HCT116 (cell line): Measurements from ENCODE around the gene GATM. TPM values are rescaled to one million over a fixed set of nuclear protein-coding genes. Genes with fewer than 3 reads are reported as not detected.

Source experiments
- ATAC-seq: fragments of 200-7000 bp; cut with Tn5 transposase; 2 replicates; pipeline ENCODE4 v1.9.1; 2020; ENCODE audit warnings: mild to moderate bottlenecking, moderate library complexity
- BruUV-seq: library from RNA; stranded (reverse); fragments of 400-500 nt; replicated peaks from 2 replicates; lab custom pipeline; 2021; lab: Mats Ljungman, UMichigan
- CTCF ChIA-PET: fragments of 300-600 bp; sonication (Branson Sonifier 250); formaldehyde crosslinking; loops from one replicate; lab custom pipeline; 2021; ENCODE audit warnings: antibody characterized with exemption; lab: Charles Lee
- POLR2A ChIA-PET: fragments of 300-600, 350-600 bp; sonication (Branson Sonifier 250); formaldehyde crosslinking; loops from one replicate; lab custom pipeline; 2021; ENCODE audit warnings: antibody characterized with exemption; lab: Charles Lee
- RAD21 ChIA-PET, 2 experiments: fragments of 300-600 bp; sonication (Branson Sonifier 250); formaldehyde crosslinking; loops; one replicate each; lab custom pipeline; 2023; ENCODE audit warnings: low total read pairs in 2 of 2; ENCODE audit not compliant: uncharacterized antibody in 2 of 2, unreplicated experiment in 2 of 2, low non-redundant PET in 1 of 2; lab: Charles Lee
- DNase-seq: peaks from one replicate; pipeline ENCODE4 v3.0.0-alpha.2; 2010; ENCODE audit warnings: low read depth, low spot score
- H2AFZ ChIP-seq: fragments of 200-600 bp; shearing (Covaris generic), sonication (generic); 2 replicates; pipeline ENCODE4 v1.6.1; 2017; ENCODE audit warnings: low read depth, mixed run types, mixed read lengths, antibody characterized with exemption, low read length; ENCODE audit not compliant: poor library complexity, severe bottlenecking
- H3K27ac ChIP-seq: 2 replicates; pipeline ENCODE4 v1.5.1; 2012; ENCODE audit warnings: low read depth, low read length
- H3K27me3 ChIP-seq: fragments of 200-600 bp; sonication (generic); 2 replicates; pipeline ENCODE4 v1.6.1; 2016; ENCODE audit warnings: mixed run types, low read length, mixed read lengths; ENCODE audit not compliant: insufficient read depth
- H3K36me3 ChIP-seq, 2 experiments: fragments of 200-500 bp in 1 of 2; fragments of 200-600 bp in 1 of 2; sonication (Bioruptor generic) in 1 of 2; sonication (generic) in 1 of 2; 2 replicates each; pipeline versions ENCODE4 v1.5.1 to v1.6.1; 2014 to 2016; ENCODE audit warnings: low read length in 2 of 2, inconsistent platforms in 1 of 2, mixed read lengths in 1 of 2, mixed run types in 1 of 2; ENCODE audit not compliant: insufficient read depth in 2 of 2, control insufficient read depth in 1 of 2
- H3K4me1 ChIP-seq, 2 experiments: fragments of 200-600 bp in 1 of 2; sonication (generic) in 1 of 2; 2 replicates each; pipeline versions ENCODE4 v1.5.1 to v1.6.1; 2012 to 2017; ENCODE audit warnings: low read length in 2 of 2, inconsistent platforms in 1 of 2, mild to moderate bottlenecking in 1 of 2, mixed read lengths in 1 of 2, mixed run types in 1 of 2, moderate library complexity in 1 of 2; ENCODE audit not compliant: insufficient read depth in 2 of 2, control insufficient read depth in 1 of 2
- H3K4me2 ChIP-seq: fragments of 200-600 bp; sonication (generic); 2 replicates; pipeline ENCODE4 v1.6.1; 2017; ENCODE audit warnings: mixed run types, low read length, mixed read lengths
- H3K4me3 ChIP-seq, 2 experiments: fragments of 200-600 bp in 1 of 2; sonication (generic) in 1 of 2; replicated peaks in 1 of 2; 2 replicates each; pipeline ENCODE4 v1.5.1; 2011 to 2016; ENCODE audit warnings: low read length in 2 of 2, control low read depth in 1 of 2, low read depth in 1 of 2, mild to moderate bottlenecking in 1 of 2, mixed read lengths in 1 of 2, mixed run types in 1 of 2
- H3K79me2 ChIP-seq: fragments of 200-600 bp; sonication (generic); 2 replicates; pipeline ENCODE4 v1.6.1; 2017; ENCODE audit warnings: mild to moderate bottlenecking, mixed run types, low read length, moderate library complexity, mixed read lengths; ENCODE audit not compliant: insufficient read depth
- H3K9ac ChIP-seq: fragments of 200-600 bp; sonication (generic); 2 replicates; pipeline ENCODE4 v1.6.1; 2016; ENCODE audit warnings: low read length, mixed read lengths
- H3K9me2 ChIP-seq: fragments of 200-600 bp; sonication (generic), shearing (Covaris generic); 2 replicates; pipeline ENCODE4 v1.6.1; 2017; ENCODE audit warnings: mixed run types, mild to moderate bottlenecking, moderate library complexity; ENCODE audit not compliant: insufficient read depth
- H3K9me3 ChIP-seq, 2 experiments: fragments of 200-500 bp in 1 of 2; fragments of 200-600 bp in 1 of 2; sonication (Bioruptor generic) in 1 of 2; sonication (generic) in 1 of 2; 2 replicates each; pipeline ENCODE4 v1.6.1; 2014 to 2017; ENCODE audit warnings: low read length in 2 of 2, mixed read lengths in 2 of 2, inconsistent platforms in 1 of 2, low read depth in 1 of 2, mild to moderate bottlenecking in 1 of 2, mixed run types in 1 of 2, moderate library complexity in 1 of 2; ENCODE audit not compliant: control insufficient read depth in 1 of 2, insufficient read depth in 1 of 2
- H4K20me1 ChIP-seq: fragments of 200-600 bp; sonication (generic), shearing (Covaris generic); 2 replicates; pipeline ENCODE4 v1.6.1; 2017; ENCODE audit warnings: mixed run types, mild to moderate bottlenecking, moderate library complexity; ENCODE audit not compliant: insufficient read depth
- CBX3 ChIP-seq: IDR thresholded peaks from 2 replicates; pipeline ENCODE4 v1.6.1; 2012; ENCODE audit warnings: low read depth
- CEBPB ChIP-seq: IDR thresholded peaks from 2 replicates; pipeline ENCODE4 v1.6.1; 2012; ENCODE audit warnings: low read depth
- EGR1 ChIP-seq: IDR thresholded peaks from 2 replicates; pipeline ENCODE4 v1.6.1; 2012; ENCODE audit warnings: low read depth
- ELF1 ChIP-seq: IDR thresholded peaks from 2 replicates; pipeline ENCODE4 v1.6.1; 2012; ENCODE audit warnings: low read depth, borderline replicate concordance
- EZH2 ChIP-seq: fragments of 200-600 bp; sonication (generic); IDR thresholded peaks from 2 replicates; pipeline ENCODE4 v1.6.1; 2017; ENCODE audit warnings: antibody characterized with exemption, mixed run types
- EZH2phosphoT487 ChIP-seq: fragments of 200-600 bp; IDR thresholded peaks from 2 replicates; pipeline ENCODE4 v1.6.1; 2018; ENCODE audit warnings: antibody characterized with exemption, borderline replicate concordance
- FOSL1 ChIP-seq: IDR thresholded peaks from 2 replicates; pipeline ENCODE4 v1.6.1; 2012; ENCODE audit warnings: low read depth
- JUND ChIP-seq: IDR thresholded peaks from 2 replicates; pipeline ENCODE4 v1.6.1; 2012
- POLR2A ChIP-seq: IDR thresholded peaks from 2 replicates; pipeline ENCODE4 v1.7.0; 2011; ENCODE audit warnings: borderline replicate concordance; ENCODE audit not compliant: insufficient read depth, insufficient read length; ENCODE audit errors: extremely low read depth
- POLR2AphosphoS5 ChIP-seq: IDR thresholded peaks from 2 replicates; pipeline ENCODE4 v1.6.1; 2011; ENCODE audit warnings: mild to moderate bottlenecking, low read depth, low read length, moderate library complexity
- RAD21 ChIP-seq: IDR thresholded peaks from 2 replicates; pipeline ENCODE4 v1.6.1; 2012; ENCODE audit warnings: low read depth, mild to moderate bottlenecking
- SIN3A ChIP-seq: IDR thresholded peaks from 2 replicates; pipeline ENCODE4 v1.6.1; 2012; ENCODE audit warnings: low read depth
- SRF ChIP-seq: IDR thresholded peaks from 2 replicates; pipeline ENCODE4 v1.6.1; 2012; ENCODE audit warnings: low read depth
- TCF7L2 ChIP-seq: IDR thresholded peaks from 2 replicates; pipeline ENCODE4 v1.7.0; 2011; ENCODE audit warnings: borderline replicate concordance, inconsistent platforms; ENCODE audit not compliant: insufficient read depth, insufficient read length; ENCODE audit errors: extremely low read depth
- ZFX ChIP-seq: fragments of 450-650 bp; IDR thresholded peaks from 2 replicates; pipeline ENCODE4 v1.6.1; 2017
- ZNF274 ChIP-seq: fragments of 200-500 bp; sonication (Bioruptor generic); IDR thresholded peaks from 2 replicates; pipeline ENCODE4 v1.6.1; 2014; ENCODE audit warnings: mild to moderate bottlenecking, low read depth, low read length, inconsistent platforms
- intact Hi-C: fragments of 100-400 bp; cut with micrococcal nuclease; formaldehyde crosslinking; loops from 2 replicates; pipeline ENCODE4 v1.10.0; 2022
- total RNA-seq: library from RNA; stranded (reverse); gene quantifications from one replicate; pipeline ENCODE4 v1.2.1, GENCODE V29; 2021; ENCODE audit not compliant: unreplicated experiment
- TF ChIP-seq, protein P1 (sequence below): IDR thresholded peaks from 2 replicates; pipeline ENCODE4 v1.6.1; 2012; ENCODE audit warnings: low read depth
- TF ChIP-seq, protein P2 (sequence below): IDR thresholded peaks from 2 replicates; pipeline ENCODE4 v1.6.1; 2011; ENCODE audit warnings: mild to moderate bottlenecking, low read length, moderate library complexity; ENCODE audit not compliant: insufficient replicate concordance; ENCODE audit errors: extremely low read depth
- TF ChIP-seq, protein P3 (sequence below): IDR thresholded peaks from 2 replicates; pipeline ENCODE4 v1.6.1; 2012

The GATM gene
- total RNA-seq, 1 experiment from 2014 or later, result 3.1 TPM

DNA sequence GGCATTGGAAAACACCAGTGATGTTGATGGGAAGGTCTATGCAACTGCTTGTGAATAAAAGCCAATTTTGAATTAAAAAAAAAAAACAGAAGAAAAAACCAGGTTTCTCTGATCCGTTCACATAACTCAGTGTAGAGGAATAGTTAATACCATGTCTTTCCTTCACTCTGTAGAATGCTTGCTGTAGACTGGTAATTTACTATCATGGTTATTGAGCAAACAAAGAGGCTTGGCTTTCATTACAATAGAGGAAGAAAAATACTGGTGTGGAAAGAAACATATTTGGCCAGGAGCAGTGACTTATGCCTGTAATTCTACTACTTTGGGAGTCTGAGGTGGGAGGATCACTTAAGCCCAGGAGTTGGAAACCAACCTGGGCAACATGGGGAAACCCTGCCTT, 41.1 kb downstream of the GATM start:
- Histone ChIP-seq H3K36me3 (no peaks in the 10 kb centered on the region), H3K4me2 (no peak overlapping the region), H3K27ac (no peak overlapping the region), H3K9ac (no peak overlapping the region), H4K20me1 (no peaks in the 10 kb centered on the region), H2AFZ (no peak overlapping the region), H3K27me3 (no peaks in the 10 kb centered on the region), H3K4me3 (no peak overlapping the region), H3K79me2 (no peaks in the 10 kb centered on the region), H3K9me3 (no peaks in the 10 kb centered on the region), H3K9me2 (no peaks in the 10 kb centered on the region), H3K4me1 (no peaks in the 10 kb centered on the region)
- ChIA-PET CTCF (no interaction called here), RAD21 (no interaction called here), POLR2A (no interaction called here)
- intact Hi-C loops, result no loop called here
- TF ChIP-seq EZH2phosphoT487 (no peak), POLR2A (no peak), EGR1 (no peak), SIN3A (no peak), RAD21 (no peak), FOSL1 (no peak), JUND (no peak), CEBPB (no peak), ZFX (no peak), ELF1 (no peak), EZH2 (no peak), CBX3 (no peak), ZNF274 (no peak), SRF (no peak), POLR2AphosphoS5 (no peak), TCF7L2 (no peak)
- TF ChIP-seq, protein P1, sequence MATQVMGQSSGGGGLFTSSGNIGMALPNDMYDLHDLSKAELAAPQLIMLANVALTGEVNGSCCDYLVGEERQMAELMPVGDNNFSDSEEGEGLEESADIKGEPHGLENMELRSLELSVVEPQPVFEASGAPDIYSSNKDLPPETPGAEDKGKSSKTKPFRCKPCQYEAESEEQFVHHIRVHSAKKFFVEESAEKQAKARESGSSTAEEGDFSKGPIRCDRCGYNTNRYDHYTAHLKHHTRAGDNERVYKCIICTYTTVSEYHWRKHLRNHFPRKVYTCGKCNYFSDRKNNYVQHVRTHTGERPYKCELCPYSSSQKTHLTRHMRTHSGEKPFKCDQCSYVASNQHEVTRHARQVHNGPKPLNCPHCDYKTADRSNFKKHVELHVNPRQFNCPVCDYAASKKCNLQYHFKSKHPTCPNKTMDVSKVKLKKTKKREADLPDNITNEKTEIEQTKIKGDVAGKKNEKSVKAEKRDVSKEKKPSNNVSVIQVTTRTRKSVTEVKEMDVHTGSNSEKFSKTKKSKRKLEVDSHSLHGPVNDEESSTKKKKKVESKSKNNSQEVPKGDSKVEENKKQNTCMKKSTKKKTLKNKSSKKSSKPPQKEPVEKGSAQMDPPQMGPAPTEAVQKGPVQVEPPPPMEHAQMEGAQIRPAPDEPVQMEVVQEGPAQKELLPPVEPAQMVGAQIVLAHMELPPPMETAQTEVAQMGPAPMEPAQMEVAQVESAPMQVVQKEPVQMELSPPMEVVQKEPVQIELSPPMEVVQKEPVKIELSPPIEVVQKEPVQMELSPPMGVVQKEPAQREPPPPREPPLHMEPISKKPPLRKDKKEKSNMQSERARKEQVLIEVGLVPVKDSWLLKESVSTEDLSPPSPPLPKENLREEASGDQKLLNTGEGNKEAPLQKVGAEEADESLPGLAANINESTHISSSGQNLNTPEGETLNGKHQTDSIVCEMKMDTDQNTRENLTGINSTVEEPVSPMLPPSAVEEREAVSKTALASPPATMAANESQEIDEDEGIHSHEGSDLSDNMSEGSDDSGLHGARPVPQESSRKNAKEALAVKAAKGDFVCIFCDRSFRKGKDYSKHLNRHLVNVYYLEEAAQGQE, result no peak
- TF ChIP-seq, protein P2, sequence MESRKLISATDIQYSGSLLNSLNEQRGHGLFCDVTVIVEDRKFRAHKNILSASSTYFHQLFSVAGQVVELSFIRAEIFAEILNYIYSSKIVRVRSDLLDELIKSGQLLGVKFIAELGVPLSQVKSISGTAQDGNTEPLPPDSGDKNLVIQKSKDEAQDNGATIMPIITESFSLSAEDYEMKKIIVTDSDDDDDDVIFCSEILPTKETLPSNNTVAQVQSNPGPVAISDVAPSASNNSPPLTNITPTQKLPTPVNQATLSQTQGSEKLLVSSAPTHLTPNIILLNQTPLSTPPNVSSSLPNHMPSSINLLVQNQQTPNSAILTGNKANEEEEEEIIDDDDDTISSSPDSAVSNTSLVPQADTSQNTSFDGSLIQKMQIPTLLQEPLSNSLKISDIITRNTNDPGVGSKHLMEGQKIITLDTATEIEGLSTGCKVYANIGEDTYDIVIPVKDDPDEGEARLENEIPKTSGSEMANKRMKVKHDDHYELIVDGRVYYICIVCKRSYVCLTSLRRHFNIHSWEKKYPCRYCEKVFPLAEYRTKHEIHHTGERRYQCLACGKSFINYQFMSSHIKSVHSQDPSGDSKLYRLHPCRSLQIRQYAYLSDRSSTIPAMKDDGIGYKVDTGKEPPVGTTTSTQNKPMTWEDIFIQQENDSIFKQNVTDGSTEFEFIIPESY, result no peak
- TF ChIP-seq, protein P3, sequence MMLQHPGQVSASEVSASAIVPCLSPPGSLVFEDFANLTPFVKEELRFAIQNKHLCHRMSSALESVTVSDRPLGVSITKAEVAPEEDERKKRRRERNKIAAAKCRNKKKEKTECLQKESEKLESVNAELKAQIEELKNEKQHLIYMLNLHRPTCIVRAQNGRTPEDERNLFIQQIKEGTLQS, result no peak
- ATAC-seq (no peak), DNase-seq (no peak)
- BruUV-seq, result no TSS peak
